ENCODE results near the gene NFATC2.

NFATC2 gene

GRCh38 chr20:51450221-51450712 lies 92.3 kb downstream of the NFATC2 start:
- DNase-seq = no peak

- no peak for DNase-seq
Measured at GRCh38 chr20:51449498-51450220, 92.9 kb downstream of the NFATC2 start.

- no peak for DNase-seq
Measured at GRCh38 chr20:51447765-51448148, 94.8 kb downstream of the NFATC2 start.

DNA sequence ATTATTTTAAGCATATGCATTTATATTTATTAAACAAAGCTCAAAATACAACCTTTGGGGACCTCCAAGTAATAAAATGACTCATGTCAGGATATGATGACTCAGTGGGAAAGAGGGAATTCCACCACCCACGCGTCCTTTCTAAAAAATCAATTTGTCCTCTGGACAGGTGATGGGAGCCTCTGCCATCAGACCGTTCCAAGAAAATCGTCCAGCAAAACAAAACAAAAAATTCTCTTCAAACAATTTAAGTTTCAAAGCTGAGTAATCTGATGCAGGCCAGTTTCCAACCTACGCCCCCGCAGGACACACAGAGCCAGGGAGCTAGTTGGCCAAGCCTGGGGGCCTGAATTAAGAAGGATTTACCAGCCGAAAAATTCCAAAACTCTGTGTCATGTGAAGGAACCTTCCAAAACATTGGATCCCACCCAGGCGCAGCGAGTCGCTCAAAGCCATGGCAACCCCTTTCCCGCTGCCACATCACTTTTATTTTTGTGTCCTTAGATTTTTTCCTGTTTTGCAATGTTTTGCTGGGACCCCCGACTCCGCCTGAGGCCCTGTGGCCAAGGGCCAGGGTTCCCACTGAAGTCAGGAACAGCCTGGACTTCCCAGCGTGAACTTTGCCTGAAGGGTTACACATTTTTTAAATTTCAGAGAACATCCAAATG lies 95.3 kb downstream of the NFATC2 start:
- DNase-seq = peak in 7 of 14 donors; percentile 3 to 74 (median 16)

GRCh38 chr20:51446656-51447055 lies 95.9 kb downstream of the NFATC2 start:
- peak in 2 of 14 donors; percentile 7 to 55 for DNase-seq

DNA sequence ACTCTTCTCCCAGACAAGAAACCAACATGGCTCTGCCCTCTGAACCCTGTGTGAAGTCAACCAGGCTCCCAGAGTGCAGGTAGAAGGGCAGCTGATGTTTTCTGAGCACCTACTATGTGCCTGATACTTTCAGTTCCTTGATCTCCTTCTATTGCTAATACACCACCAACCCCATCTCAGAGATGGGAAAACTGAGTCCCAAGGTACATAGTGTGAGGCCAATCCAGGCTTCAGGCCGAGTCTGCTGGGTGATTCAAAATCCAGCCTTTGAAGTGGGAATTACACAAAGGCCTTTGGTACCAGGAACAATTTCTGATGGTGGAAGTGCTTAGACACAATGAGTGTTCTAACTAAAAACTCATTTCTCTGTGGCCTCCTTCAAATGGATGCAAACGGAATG lies 96.3 kb downstream of the NFATC2 start:
- DNase-seq = no peak

DNA sequence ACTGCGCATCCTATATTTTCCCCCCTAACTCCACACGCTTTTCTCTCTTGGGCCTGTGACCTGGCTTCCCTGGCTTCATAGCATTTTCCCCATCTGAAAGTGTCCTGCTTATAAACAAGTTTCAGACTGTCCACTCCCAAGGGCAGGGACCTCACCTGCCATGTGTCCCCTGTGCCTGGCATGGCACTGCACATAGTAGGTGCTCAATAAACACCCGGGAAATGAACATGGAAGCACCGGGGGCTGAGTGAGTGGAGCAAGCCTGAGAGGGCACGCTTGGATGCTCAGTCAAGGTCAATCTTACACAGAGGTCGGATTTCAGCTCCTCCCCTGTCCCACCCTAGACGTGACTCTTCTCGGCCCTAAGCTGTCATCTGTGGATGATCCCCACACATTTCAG lies 96.9 kb downstream of the NFATC2 start:
- DNase-seq = no peak

DNA sequence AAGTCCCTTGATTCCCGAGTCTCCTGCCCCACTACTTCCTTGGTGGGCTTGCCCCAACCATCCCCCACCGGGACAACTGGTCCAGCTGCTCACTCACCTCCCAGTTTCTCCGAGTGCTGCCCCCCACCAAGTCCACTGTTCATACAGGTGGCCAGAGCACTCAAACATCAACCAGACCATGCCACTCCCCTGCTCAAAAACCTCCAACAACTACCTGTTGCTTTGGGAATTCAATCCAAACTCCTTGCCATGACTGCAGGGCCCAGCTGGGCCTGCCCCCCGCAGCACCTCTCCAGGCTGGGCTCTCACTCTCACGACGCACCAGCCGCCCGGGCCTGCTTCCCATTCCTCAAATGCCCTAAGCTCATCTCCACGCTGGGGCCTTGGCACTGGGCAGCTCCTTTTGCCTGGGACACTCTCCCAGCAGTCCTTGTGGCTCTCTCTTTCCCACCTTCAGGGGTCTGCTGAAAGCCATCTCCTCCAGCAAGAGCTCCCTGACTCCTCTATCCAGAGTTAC lies 97.5 kb downstream of the NFATC2 start:
- no peak for DNase-seq

DNA sequence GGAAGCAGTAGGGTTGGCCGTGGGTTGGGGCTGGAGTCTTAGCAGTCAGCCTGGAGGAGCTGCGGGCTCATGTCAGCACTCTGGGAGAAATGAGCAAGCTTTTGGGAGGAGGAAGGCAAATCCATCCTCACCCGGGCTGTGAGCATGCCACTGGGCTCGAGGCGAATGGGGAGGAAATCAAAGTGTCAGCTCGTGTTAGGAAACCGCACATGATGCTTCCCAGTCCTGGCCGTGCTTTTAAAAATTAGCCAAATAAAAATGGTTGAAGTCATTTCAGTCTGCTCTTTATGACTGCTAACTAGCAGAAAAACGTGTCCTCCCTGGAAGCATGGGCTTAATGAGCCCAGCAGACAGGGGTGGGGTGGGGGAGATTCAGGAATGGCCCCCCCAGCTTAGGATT lies 98.1 kb downstream of the NFATC2 start:
- no peak for DNase-seq

- no peak for DNase-seq
Measured at GRCh38 chr20:51442602-51443001, 99.9 kb downstream of the NFATC2 start.

DNA sequence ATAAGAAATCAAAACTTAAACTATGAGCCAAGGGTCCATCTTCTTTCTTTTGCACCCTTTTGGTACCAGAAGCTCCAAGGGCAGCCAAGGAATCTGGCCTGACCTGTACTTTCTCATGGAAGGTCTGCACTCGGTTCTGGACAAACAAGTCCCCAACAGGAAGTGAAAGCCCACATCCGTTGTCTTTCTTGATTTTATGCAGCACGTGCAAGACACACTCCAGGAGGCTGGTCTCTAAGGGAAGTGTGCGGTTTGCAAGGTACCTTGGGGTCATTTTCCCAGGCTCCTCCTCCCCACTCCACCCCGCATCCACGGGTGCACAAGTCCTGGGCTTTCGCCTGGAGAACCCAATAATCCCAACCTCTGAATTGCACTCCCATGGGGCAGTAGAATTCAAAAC lies 101.9 kb downstream of the NFATC2 start:
- DNase-seq = no peak

- DNase-seq = no peak
Measured at GRCh38 chr20:51439160-51439689, 103.3 kb downstream of the NFATC2 start.

DNA sequence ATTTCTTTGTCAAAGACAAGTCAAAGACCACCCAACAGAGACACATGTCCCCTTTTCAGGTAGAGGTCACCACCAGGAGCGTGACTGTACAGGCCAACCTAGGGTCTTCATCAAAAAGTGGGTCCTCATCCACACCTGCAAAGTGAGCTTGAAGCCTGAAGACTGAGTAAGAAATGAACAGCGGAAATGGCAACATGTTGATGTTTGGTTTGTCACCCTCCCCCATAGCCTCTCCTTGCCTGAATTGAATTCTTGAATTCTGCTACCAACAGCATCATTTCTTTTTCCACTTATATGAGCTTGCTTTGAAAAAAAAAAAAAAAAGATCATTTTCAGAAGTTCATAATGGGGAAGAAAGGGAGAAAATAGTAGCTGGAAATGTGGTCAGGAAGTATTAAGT lies 104.4 kb downstream of the NFATC2 start:
- DNase-seq = no peak

GRCh38 chr20:51437182-51437924 lies 105.2 kb downstream of the NFATC2 start:
- no peak for DNase-seq

DNA sequence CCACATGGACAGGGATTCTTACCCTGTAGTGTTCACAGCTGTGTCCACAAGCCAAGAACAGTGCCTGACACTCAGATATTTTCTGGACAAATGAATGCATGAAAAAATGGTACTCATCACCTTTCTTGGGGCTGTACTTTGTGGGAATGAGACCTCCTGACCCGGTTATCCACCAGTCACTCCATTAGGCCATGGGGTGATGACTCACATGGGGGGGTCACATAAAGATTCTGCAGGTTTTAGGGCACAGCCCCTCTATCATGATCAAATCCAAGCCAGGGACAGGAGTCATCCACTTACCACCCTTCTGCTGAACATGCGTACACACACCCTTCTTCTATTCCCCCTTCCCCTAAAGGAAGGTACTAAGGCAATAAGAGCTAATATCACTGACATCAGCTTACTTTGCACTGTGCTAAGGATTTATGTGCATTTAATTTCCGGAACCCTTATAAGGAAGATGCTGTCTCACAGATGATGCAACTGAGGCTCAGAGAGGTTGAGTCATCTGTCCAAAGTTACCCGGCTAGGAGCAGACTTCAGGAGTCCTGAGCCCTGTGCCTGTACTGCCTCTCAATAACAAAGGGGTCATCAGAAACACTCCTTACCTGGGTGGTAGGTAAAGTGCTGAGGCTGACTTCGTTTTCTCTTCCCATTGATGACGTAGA lies 107.8 kb downstream of the NFATC2 start:
- DNase-seq = no peak

GRCh38 chr20:51434026-51434425 lies 108.5 kb downstream of the NFATC2 start:
- DNase-seq = no peak

DNA sequence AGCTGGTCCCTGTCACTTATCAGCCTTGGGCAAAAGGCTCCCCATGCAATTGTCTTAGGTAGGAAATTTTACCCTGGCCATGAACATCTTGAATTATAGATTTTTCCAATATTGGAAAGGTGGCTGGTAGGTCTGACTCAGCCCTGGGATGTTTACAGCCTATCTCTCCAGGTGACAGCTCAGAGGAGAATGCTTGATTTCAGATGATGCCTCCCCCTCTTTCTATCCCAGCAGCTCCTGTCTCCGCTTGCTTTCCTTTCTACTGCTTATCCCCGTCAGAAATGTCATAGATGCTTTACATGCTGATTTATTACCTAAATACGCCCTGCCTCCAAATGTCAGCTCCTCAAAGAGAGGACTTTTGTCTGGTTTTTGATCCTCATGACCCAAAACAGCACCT lies 109.6 kb downstream of the NFATC2 start:
- no peak for DNase-seq

- DNase-seq = no peak
Measured at GRCh38 chr20:51432251-51432784, 110.2 kb downstream of the NFATC2 start.

DNA sequence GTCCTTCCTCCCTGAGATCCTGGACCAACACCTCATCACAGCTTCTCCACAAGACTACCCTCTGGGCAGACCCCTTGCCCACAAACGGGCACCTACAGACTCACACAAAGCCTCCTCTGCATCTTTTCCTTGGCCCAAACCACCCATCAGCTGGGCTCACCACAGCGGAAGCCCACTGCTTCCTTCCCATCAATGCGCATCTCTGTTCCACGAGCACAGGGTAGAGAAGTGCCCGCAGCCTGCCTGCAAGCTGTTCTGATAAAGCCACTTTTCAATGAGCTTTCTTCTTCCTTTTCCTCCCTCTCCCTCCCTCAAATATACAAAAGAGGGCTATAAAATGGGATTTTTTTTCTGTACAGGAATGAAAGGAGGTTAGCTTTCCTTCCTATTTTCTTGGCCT lies 111.2 kb downstream of the NFATC2 start:
- DNase-seq = no peak

- DNase-seq = no peak
Measured at GRCh38 chr20:51430198-51430950, 112.1 kb downstream of the NFATC2 start.

DNA sequence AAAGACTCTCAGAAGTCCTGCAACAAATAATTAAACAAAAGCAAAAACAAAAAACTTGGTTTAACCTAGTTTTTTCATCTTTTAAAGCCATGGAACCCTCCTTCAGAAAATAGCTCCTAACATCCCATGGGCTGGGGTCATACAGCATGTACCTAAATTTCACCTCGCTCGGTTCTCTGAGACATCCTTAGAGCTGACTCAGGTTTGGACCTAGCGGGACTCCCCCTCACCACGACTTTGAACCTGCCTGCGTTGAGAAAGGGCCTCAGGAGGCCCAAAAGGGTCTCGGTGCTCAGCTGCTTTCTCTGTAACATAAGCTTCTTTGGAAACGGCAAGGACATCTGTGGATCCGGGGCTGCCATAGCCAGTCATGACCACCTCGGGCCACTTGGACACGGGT lies 112.8 kb downstream of the NFATC2 start:
- DNase-seq = no peak
